Osteoblast (primary cell): ENCODE data around the gene PRKCA. TPM values are rescaled to one million over a fixed set of nuclear protein-coding genes. Genes with fewer than 3 reads are reported as not detected.

Source experiments
- DNase-seq: peaks from one replicate; pipeline ENCODE4 v3.0.0; 2011; ENCODE audit warnings: low spot score, mixed read lengths; ENCODE audit not compliant: insufficient read length; ENCODE audit errors: missing footprints
- H2AFZ ChIP-seq: 2 replicates; pipeline ENCODE4 v1.6.0; 2011; ENCODE audit warnings: mild to moderate bottlenecking, low read length
- H3K27ac ChIP-seq: 2 replicates; pipeline ENCODE4 v1.5.1; 2011; ENCODE audit warnings: mild to moderate bottlenecking, low read depth, low read length, moderate library complexity
- H3K27me3 ChIP-seq: 2 replicates; pipeline ENCODE4 v1.6.0; 2012; ENCODE audit warnings: mild to moderate bottlenecking, control low read depth, inconsistent platforms, low read length, moderate library complexity; ENCODE audit not compliant: insufficient read depth
- H3K36me3 ChIP-seq: 2 replicates; pipeline ENCODE4 v1.5.1; 2011; ENCODE audit warnings: mild to moderate bottlenecking, low read length, control low read depth, moderate library complexity; ENCODE audit not compliant: insufficient read depth
- H3K4me1 ChIP-seq: 2 replicates; pipeline ENCODE4 v1.5.1; 2011; ENCODE audit warnings: mild to moderate bottlenecking, low read length, control low read depth, moderate library complexity; ENCODE audit not compliant: insufficient read depth
- H3K4me2 ChIP-seq: 2 replicates; pipeline ENCODE4 v1.6.0; 2011; ENCODE audit warnings: mild to moderate bottlenecking, low read length; ENCODE audit not compliant: insufficient read depth
- H3K4me3 ChIP-seq: fragments of 200-600 bp; sonication (generic); 3 replicates; pipeline ENCODE4 v1.5.1; 2012; ENCODE audit warnings: mild to moderate bottlenecking, low read length, inconsistent platforms; ENCODE audit not compliant: insufficient read depth
- H3K79me2 ChIP-seq: 2 replicates; pipeline ENCODE4 v1.6.0; 2012; ENCODE audit warnings: mild to moderate bottlenecking, low read length, control low read depth, inconsistent platforms; ENCODE audit not compliant: insufficient read depth
- H3K9me3 ChIP-seq: 2 replicates; pipeline ENCODE4 v1.5.1; 2011; ENCODE audit warnings: low read depth, low read length, control low read depth
- H4K20me1 ChIP-seq: 2 replicates; pipeline ENCODE4 v1.6.0; 2012; ENCODE audit warnings: mild to moderate bottlenecking, low read length, control low read depth; ENCODE audit not compliant: insufficient read depth
- total RNA-seq: library from RNA; depleted of rRNA; stranded (reverse); fragments of >200 nt; gene quantifications from 2 replicates; pipeline ENCODE4 v1.2.3, GENCODE V29; 2012
- TF ChIP-seq, protein P1 (sequence below): IDR thresholded peaks from 2 replicates; pipeline ENCODE4 v1.5.1; 2011; ENCODE audit warnings: mild to moderate bottlenecking, low read depth, low read length, moderate library complexity; ENCODE audit errors: extremely low read depth

The PRKCA gene
- total RNA-seq, 1 donor: 46.0 TPM

- Histone ChIP-seq H3K27ac (no peak overlapping the region), H3K9me3 (no peaks in the 10 kb centered on the region), H3K4me1 (peaks cover 26% of the 10 kb centered on the region), H4K20me1 (peaks cover 13% of the 10 kb centered on the region), H3K27me3 (no peaks in the 10 kb centered on the region), H3K4me2 (no peak overlapping the region), H3K79me2 (peaks cover 54% of the 10 kb centered on the region), H3K36me3 (peaks cover 3% of the 10 kb centered on the region), H2AFZ (no peak overlapping the region), H3K4me3 (no peak overlapping the region)
- no peak for DNase-seq
- TF ChIP-seq, protein P1, sequence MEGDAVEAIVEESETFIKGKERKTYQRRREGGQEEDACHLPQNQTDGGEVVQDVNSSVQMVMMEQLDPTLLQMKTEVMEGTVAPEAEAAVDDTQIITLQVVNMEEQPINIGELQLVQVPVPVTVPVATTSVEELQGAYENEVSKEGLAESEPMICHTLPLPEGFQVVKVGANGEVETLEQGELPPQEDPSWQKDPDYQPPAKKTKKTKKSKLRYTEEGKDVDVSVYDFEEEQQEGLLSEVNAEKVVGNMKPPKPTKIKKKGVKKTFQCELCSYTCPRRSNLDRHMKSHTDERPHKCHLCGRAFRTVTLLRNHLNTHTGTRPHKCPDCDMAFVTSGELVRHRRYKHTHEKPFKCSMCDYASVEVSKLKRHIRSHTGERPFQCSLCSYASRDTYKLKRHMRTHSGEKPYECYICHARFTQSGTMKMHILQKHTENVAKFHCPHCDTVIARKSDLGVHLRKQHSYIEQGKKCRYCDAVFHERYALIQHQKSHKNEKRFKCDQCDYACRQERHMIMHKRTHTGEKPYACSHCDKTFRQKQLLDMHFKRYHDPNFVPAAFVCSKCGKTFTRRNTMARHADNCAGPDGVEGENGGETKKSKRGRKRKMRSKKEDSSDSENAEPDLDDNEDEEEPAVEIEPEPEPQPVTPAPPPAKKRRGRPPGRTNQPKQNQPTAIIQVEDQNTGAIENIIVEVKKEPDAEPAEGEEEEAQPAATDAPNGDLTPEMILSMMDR: no peak
Observed at GRCh38 chr17:66519154-66519553, 216.7 kb downstream of the PRKCA start.

- H3K4me3 ChIP-seq: no peak overlapping the region
- no peak for DNase-seq
- no peak overlapping the region for H3K27ac ChIP-seq
- peaks cover 18% of the 10 kb centered on the region for H4K20me1 ChIP-seq
- no peaks in the 10 kb centered on the region for H3K36me3 ChIP-seq
- H3K27me3 ChIP-seq: no peaks in the 10 kb centered on the region
- peaks cover 21% of the 10 kb centered on the region for H3K4me1 ChIP-seq
- no peaks in the 10 kb centered on the region for H3K9me3 ChIP-seq
- no peak overlapping the region for H2AFZ ChIP-seq
- peaks cover 56% of the 10 kb centered on the region for H3K79me2 ChIP-seq
- TF ChIP-seq, protein P1: no peak
- H3K4me2 ChIP-seq: no peak overlapping the region
Observed at GRCh38 chr17:66520999-66521398, 218.6 kb downstream of the PRKCA start.

GRCh38 chr17:66522591-66523272, 220.3 kb downstream of the PRKCA start:
- no peaks in the 10 kb centered on the region for H3K9me3 ChIP-seq
- no peak overlapping the region for H3K4me3 ChIP-seq
- H2AFZ ChIP-seq: no peak overlapping the region
- H3K4me1 ChIP-seq: peaks cover 21% of the 10 kb centered on the region
- TF ChIP-seq, protein P1: no peak
- DNase-seq: no peak
- peaks cover 59% of the 10 kb centered on the region for H3K79me2 ChIP-seq
- H3K4me2 ChIP-seq: peak overlapping the region; percentile 35
- H4K20me1 ChIP-seq: peaks cover 23% of the 10 kb centered on the region
- H3K27ac ChIP-seq: peak overlapping the region; percentile 18
- no peaks in the 10 kb centered on the region for H3K36me3 ChIP-seq
- H3K27me3 ChIP-seq: no peaks in the 10 kb centered on the region

GRCh38 chr17:66523378-66524200, 221.2 kb downstream of the PRKCA start:
- peak overlapping the region; percentile 38 for H3K27ac ChIP-seq
- H3K27me3 ChIP-seq: no peaks in the 10 kb centered on the region
- peak overlapping the region; percentile 35 for H3K4me2 ChIP-seq
- no peaks in the 10 kb centered on the region for H3K36me3 ChIP-seq
- H3K4me1 ChIP-seq: peaks cover 21% of the 10 kb centered on the region
- H3K9me3 ChIP-seq: no peaks in the 10 kb centered on the region
- TF ChIP-seq, protein P1: no peak
- H3K79me2 ChIP-seq: peaks cover 58% of the 10 kb centered on the region
- peaks cover 21% of the 10 kb centered on the region for H4K20me1 ChIP-seq
- peak; percentile 66 for DNase-seq
- H3K4me3 ChIP-seq: no peak overlapping the region
- H2AFZ ChIP-seq: no peak overlapping the region
